NCI-H446 (cell line): ENCODE results near the gene CYTH3.

Source experiments
- DNase-seq, 2 experiments: peaks; one replicate each; lab custom pipeline; 2025; lab: John Stamatoyannopoulos, UW

The CYTH3 gene

DNA sequence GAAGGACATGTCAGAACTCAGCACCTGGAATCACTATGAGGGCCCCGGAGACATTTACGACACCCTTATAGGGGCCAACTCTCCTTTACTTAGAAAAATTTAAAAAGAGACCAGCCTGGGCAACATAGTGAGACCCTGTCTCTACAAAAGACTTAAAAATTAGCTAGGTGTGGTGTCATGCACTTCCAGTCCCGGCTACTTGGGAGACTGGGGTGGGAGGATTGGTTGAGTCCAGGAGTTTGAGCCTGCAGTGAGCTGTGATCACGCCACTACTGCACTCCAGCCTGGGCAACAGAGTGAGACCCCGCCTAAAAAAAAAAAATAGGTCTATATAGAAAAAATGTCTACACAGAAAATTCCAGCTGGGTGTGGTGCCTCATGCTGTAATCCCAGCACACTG is 7.5 kb upstream of the CYTH3 start:
- no peak for DNase-seq

GRCh38 chr7:6279341-6279740 is 6.9 kb upstream of the CYTH3 start:
- no peak for DNase-seq

DNA sequence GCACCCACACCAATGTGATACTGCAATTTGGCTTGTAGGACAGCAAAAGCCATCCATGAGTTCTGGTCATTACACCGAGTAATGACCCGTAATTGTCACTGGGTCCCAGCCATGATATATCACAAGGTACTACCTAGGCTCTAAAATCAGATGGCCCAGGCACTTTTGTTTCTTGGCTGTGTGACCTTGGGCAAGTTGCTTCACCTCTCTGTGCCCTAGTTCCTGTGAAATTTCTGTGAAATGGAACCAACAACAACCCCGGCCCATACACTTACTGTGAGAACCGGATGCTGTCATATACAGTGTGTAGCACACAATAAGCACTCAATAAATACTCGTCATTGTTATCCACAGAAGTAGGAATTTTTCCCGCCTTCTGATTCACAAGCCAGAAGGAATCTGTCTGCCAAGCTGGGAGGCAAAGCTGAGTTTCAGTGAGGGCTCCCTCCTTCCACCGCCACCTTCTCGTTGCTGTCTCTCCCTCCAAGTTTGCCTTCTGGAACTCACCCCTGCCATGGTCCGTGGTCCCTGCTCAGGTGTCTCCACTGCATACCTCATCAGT is 6.4 kb upstream of the CYTH3 start:
- DNase-seq: no peak

DNA sequence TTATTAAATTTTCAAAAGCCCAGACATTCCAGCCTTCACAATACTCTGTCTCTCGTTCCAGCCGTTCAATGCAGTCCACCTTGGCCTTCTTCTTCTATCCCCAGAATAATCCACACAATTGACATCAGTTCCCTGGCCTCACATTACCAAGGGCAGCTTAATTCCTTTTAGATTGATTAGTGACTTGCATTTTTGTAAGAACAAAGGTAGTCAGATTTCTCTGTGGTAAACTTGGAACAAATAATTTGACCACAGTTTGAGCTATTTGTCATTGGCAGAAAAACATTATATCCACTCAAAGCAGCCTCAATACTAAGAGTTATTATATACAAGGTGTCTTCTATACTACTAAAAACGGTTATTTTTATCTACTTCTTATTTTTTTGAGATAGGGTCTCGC is 5.1 kb upstream of the CYTH3 start:
- no peak for DNase-seq

DNA sequence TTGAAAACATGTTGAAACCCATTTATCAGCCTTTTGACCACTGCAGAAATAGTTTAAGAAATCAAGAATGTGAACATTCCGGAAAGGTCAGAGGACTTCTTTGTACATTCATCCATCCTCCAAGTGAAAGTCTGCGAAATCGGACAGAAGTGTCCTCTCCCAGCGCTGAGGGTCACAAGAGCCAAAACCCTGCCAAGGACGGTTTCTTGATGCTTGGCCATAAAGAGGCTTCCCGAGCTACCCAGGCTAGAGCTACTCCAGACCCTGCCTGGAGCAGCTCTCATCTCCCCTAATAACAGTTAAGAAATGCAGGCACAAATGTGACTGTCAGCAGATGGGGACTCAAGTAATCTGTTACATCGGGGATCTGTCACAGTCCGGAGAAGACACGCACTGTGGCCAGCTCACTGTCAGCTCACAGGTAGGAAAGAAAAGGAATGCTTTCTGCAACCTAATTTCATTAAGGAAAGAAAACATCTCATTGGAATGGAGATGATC is 4.5 kb upstream of the CYTH3 start:
- DNase-seq: no peak

- no peak for DNase-seq
Observed at GRCh38 chr7:6274743-6275142, 2.3 kb upstream of the CYTH3 start.

DNA sequence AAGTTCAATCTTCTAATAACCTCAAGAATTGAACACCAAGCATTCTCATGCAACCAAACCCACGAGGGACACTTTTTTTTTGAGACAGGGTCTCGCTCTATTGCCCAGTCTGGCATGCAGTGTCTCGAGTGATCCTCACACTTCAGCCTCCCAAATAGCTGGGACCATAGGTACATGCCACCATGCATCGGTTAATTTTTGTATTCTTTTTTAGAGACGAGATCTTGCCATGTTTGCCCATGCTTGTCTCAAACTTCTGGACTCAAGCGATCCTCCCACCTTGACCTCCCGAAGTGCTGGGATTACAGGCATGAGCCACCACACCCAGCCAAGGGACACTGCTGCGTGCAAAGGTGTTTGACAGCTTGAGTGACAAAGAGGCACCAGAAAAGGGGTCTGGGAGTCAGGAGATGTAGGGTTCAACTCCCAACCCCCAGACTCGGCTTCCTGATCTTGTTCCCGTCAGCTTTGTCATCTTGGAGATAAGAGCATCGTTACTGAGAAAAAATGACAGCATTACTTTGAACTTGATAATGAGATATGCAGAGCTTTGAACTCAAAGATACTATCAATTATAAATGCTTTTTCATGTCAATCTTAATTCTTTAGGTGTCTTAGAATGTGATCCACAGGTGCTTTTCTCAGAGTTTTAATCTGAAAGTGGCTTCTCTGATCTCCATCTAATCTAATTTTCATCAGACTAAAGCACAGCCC is 1.6 kb upstream of the CYTH3 start:
- no peak for DNase-seq

DNA sequence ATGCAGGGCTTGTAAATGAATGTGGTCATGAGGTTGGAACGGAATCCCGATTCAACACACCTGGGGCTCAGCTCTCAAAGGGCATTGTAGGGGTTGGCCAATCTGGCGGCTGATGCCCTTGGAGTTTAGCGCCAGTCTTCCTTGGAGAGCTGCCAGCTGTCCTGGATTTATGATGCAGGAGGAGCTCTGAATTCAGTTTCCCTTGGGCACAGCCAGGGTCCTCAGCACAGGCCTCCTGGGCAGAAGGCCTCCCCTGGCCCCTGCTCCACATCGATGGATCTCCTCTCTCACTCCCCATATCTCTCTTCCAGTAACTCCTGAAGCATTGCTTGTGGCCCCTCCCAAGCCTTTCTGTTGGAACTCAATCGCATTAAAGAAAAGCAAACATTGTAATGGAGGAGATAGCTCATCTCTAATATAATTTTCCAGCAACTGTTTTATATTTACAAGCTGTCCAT is 985 bp upstream of the CYTH3 start:
- peak in 1 of 2 experiments; percentile 59 for DNase-seq

- DNase-seq: peak in 1 of 2 experiments; percentile 12
Observed at GRCh38 chr7:6271694-6272440, 557 bp downstream of the CYTH3 start.

DNA sequence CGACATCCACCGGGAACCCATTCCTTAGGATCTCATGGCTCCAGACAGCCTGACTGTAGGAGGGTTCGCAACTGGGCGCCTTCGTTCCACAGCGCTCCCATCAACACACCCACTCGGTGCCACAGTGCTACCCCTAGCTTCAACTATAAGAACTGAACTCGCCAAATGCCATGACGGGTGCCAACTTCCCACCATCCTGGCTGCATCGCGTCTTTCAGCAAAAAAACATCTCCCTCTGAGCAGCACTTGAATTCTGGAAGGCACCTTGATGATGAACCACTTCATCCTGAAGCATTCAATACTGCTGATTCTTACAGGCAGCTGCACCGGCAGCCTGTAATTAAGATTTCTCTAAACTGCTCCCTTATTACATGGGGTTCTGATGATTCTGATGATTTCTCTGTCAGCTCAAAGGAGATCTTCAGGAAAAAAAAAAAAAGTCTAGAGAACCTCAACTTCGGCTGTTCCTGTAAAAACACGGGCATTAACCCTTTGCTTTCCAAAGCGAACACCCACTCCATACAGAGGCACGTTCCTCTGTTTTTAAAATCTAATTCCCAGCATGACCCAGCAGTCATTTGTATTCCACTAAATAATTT is 1.3 kb downstream of the CYTH3 start:
- DNase-seq: peak in 1 of 2 experiments; percentile 43

GRCh38 chr7:6269527-6269926 is 2.9 kb downstream of the CYTH3 start:
- no peak for DNase-seq

DNA sequence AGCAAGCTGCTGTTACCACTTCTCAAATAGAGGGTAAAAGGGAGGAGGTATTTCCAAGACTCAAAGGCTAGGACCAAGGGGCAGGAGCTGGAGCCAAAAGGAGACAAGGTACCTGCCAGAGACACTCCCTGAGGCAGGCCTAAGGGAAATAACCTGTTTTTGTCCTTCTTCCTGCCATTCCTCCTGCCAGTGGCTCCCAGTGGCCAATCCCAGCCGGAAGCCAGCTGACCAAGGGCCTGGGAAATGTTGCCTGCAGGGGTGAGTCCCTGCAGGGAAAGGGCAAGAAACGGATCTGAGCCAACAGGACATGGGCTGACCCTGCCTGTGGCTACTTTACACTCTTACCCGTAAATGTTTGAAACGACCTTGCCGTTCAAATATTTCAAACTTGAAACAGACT is 3.5 kb downstream of the CYTH3 start:
- DNase-seq: no peak

- DNase-seq: no peak
Observed at GRCh38 chr7:6268023-6268900, 4.2 kb downstream of the CYTH3 start.

DNA sequence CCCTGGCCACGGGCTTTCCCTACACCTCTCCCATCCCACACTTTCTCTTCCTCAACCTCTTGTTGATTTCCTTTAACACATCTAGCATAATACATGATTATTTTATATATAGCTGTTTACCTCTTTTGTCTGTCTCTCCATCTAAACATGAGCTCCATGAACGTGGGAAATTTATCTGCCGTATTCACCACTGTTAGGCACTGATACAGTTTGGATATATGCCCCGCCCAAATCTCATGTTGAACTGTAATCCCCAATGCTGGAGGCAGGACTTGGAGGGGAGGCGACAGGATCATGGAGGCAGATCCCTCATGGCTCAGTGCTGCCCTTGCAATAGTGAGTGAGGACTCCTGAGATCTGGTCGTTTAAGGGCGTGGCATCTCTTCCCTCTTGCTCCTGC is 5.7 kb downstream of the CYTH3 start:
- DNase-seq: no peak

GRCh38 chr7:6262221-6262620 is 10.2 kb downstream of the CYTH3 start:
- no peak for DNase-seq

- DNase-seq: no peak
Observed at GRCh38 chr7:6261699-6262098, 10.7 kb downstream of the CYTH3 start.

DNA sequence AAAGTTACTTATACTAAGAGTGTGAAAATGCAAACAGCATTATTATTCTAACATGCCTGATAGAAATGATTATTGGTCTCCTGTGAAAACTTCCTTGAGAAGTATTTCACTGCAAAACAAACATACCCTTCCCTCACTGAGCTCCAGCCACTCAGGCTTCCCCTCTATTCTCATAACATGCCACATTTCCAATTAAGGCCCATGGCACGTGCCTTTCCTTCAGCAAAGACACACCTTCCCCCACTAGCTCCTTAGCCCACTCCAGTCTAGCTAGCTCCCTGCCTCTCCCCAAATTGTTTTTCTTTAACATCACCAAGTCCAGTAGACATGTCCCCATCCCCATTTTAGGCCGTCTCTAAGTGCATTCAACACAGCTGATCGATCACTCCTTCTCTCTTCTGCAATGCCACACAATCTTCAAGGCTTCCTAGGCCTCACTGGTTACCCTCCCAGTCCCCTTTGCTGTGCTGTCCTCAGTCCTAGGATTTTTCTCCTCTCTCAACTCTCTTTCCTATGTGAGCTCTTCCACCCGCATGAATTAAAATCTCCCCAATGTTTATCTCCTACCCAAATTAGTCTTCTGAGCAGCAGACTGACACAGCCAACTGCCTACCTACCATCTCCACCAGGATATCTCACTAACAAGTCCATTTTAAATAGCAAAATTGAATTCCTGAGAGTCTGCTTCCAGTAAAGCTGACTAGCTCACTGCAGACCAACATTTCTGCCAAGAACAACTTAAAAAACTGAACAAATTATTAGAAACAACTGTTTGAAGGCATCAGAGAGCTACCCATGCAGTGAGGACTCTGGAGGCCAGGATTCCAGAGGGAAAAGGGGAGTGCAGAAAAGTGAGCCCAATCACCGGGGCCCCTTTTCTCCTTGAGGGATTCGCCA is 11.9 kb downstream of the CYTH3 start:
- DNase-seq: no peak

GRCh38 chr7:6259257-6259656 is 13.2 kb downstream of the CYTH3 start:
- no peak for DNase-seq

DNA sequence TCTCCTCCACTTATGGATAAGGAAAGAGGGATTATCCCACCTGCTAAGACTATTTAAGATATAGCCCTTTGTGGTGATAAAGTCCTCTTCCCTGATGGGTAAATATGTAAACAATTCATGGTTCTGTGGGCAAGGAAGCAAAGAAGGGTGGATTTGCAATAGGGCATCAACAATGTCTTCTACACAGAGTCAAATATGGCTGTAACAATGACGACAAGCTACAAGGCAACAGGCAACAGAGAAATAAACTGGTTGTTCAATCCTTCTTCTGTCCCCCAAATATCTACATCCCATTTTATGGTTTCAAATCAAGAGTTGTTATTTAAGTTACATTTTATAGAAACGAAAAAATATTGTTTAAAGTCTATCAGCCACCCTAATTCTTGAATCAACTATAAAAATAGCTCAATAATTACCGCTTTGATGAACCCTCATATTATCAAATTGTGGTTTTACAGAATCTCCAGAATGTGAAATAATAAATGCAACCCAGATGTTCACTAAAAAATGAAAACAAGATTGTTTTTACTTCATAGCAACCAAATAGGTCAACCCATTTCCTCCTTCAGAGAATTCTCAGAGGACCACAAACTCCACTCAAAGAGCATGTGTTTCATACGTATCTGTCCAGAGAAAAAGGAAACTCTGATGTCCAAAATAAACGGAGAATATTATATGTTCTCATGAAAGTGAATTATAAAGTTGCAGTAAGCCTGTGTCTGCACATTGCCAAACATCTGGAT is 13.8 kb downstream of the CYTH3 start:
- DNase-seq: no peak

DNA sequence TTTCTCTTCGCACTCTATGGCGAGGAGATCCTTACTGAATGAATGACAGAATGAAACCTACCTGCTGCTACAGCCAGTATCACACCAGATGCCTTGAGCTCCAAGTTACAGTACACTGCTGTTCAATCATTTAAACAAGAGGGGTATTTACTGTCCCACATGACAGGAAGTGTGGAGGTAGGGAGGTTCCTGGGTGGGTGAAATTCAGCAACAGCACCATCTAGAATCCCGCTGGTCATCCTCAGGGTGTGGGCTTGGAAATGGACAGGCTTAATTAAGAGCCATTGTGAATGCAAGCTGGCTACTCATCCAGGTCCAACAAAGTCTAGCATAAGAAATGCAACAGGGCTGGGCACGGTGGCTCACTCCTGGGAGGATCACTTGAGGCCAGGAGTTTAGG is 14.7 kb downstream of the CYTH3 start:
- DNase-seq: no peak
